Subcutaneous abdominal adipose tissue (tissue), 5 donors: ENCODE results near the gene HTR4.
"Not testable (repeated sequence)": the region's sequence is repeated elsewhere in the genome, so short reads cannot be mapped to it uniquely, and the experiment has no call there.

Experiments used
- H3K27ac ChIP-seq: one replicate; pipeline ENCODE4 v1.7.0; 2013; ENCODE audit warnings: low read depth, mild to moderate bottlenecking, inconsistent platforms, low read length, moderate library complexity
- H3K27me3 ChIP-seq, 5 donors: one replicate each; pipeline ENCODE4 v1.7.0; 2013; ENCODE audit warnings: low read length in 5 of 5, inconsistent platforms in 1 of 5; ENCODE audit not compliant: control insufficient read depth in 5 of 5, insufficient read depth in 4 of 5
- H3K36me3 ChIP-seq, 5 donors: one replicate each; pipeline ENCODE4 v1.7.0; 2013; ENCODE audit warnings: low read length in 5 of 5; ENCODE audit not compliant: control insufficient read depth in 5 of 5, insufficient read depth in 5 of 5
- H3K4me1 ChIP-seq, 5 donors: one replicate each; pipeline ENCODE4 v1.7.0; 2013; ENCODE audit warnings: low read length in 5 of 5, mild to moderate bottlenecking in 3 of 5, moderate library complexity in 1 of 5; ENCODE audit not compliant: control insufficient read depth in 5 of 5, insufficient read depth in 5 of 5
- H3K4me3 ChIP-seq, 5 donors: one replicate each; pipeline ENCODE4 v1.7.0; 2013; ENCODE audit warnings: low read length in 5 of 5, low read depth in 1 of 5
- H3K9ac ChIP-seq, 5 donors: one replicate each; pipeline ENCODE4 v1.7.0; 2013; ENCODE audit warnings: low read length in 5 of 5, mild to moderate bottlenecking in 4 of 5, moderate library complexity in 3 of 5
- H3K9me3 ChIP-seq, 5 donors: one replicate each; pipeline ENCODE4 v1.7.0; 2013; ENCODE audit warnings: low read length in 5 of 5; ENCODE audit not compliant: control insufficient read depth in 5 of 5
- donor health status: healthy.
- donor health status: healthy.
- donor health status: healthy.
- donor health status: healthy.
- donor health status: healthy.

HTR4 gene

GRCh38 chr5:148687427-148687826 lies 33.1 kb upstream of the HTR4 start:
- no peak overlapping the region for H3K27ac ChIP-seq
- no peaks in the 10 kb centered on the region for H3K27me3 ChIP-seq
- no peaks in the 10 kb centered on the region for H3K4me1 ChIP-seq
- H3K4me3 ChIP-seq, result no peak overlapping the region
- peaks cover 0 to 14% (median 2%) of the 10 kb centered on the region in 5 donors for H3K9me3 ChIP-seq
- no peaks in the 10 kb centered on the region for H3K36me3 ChIP-seq
- no peak overlapping the region for H3K9ac ChIP-seq

- Histone ChIP-seq H3K9me3 (peaks cover 0 to 14% (median 2%) of the 10 kb centered on the region in 5 donors), H3K27ac (no peak overlapping the region), H3K36me3 (no peaks in the 10 kb centered on the region), H3K4me3 (no peak overlapping the region), H3K4me1 (no peaks in the 10 kb centered on the region), H3K27me3 (no peaks in the 10 kb centered on the region), H3K9ac (no peak overlapping the region)
Measured at GRCh38 chr5:148686660-148687059, 32.3 kb upstream of the HTR4 start.

GRCh38 chr5:148685520-148686134 lies 31.3 kb upstream of the HTR4 start:
- Histone ChIP-seq H3K27ac (no peak overlapping the region), H3K4me3 (no peak overlapping the region), H3K9me3 (peaks cover 0 to 10% (median 2%) of the 10 kb centered on the region in 5 donors), H3K36me3 (no peaks in the 10 kb centered on the region), H3K9ac (no peak overlapping the region), H3K27me3 (no peaks in the 10 kb centered on the region), H3K4me1 (no peaks in the 10 kb centered on the region)

- peaks cover 0 to 10% (median 2%) of the 10 kb centered on the region in 5 donors for H3K9me3 ChIP-seq
- H3K27ac ChIP-seq, result no peak overlapping the region
- H3K27me3 ChIP-seq, result no peaks in the 10 kb centered on the region
- H3K36me3 ChIP-seq, result no peaks in the 10 kb centered on the region
- no peaks in the 10 kb centered on the region for H3K4me1 ChIP-seq
- H3K4me3 ChIP-seq, result no peak overlapping the region
- H3K9ac ChIP-seq, result no peak overlapping the region
Measured at GRCh38 chr5:148684528-148684927, 30.2 kb upstream of the HTR4 start.

- H3K9me3 ChIP-seq, result peaks cover 0 to 6% (median 2%) of the 10 kb centered on the region in 5 donors
- no peaks in the 10 kb centered on the region for H3K36me3 ChIP-seq
- no peaks in the 10 kb centered on the region for H3K27me3 ChIP-seq
- no peak overlapping the region for H3K9ac ChIP-seq
- no peak overlapping the region for H3K27ac ChIP-seq
- no peak overlapping the region for H3K4me3 ChIP-seq
- no peaks in the 10 kb centered on the region for H3K4me1 ChIP-seq
Measured at GRCh38 chr5:148683651-148684050, 29.3 kb upstream of the HTR4 start.

GRCh38 chr5:148682058-148683026 lies 28.0 kb upstream of the HTR4 start:
- Histone ChIP-seq H3K4me1 (no peaks in the 10 kb centered on the region), H3K4me3 (no peak overlapping the region), H3K27ac (no peak overlapping the region), H3K27me3 (peaks cover 0 to 2% (median 0%) of the 10 kb centered on the region in 5 donors), H3K9ac (no peak overlapping the region), H3K36me3 (no peaks in the 10 kb centered on the region), H3K9me3 (no peaks in the 10 kb centered on the region)

- Histone ChIP-seq H3K27me3 (peaks cover 0 to 2% (median 0%) of the 10 kb centered on the region in 5 donors), H3K4me3 (no peak overlapping the region), H3K9me3 (no peaks in the 10 kb centered on the region), H3K4me1 (no peaks in the 10 kb centered on the region), H3K9ac (no peak overlapping the region), H3K27ac (no peak overlapping the region), H3K36me3 (no peaks in the 10 kb centered on the region)
Measured at GRCh38 chr5:148681157-148682057, 27.1 kb upstream of the HTR4 start.

GRCh38 chr5:148673704-148674103 lies 19.4 kb upstream of the HTR4 start:
- H3K9me3 ChIP-seq, H3K27ac ChIP-seq, H3K27me3 ChIP-seq, H3K4me1 ChIP-seq, H3K36me3 ChIP-seq, H3K9ac ChIP-seq, H3K4me3 ChIP-seq: not testable (repeated sequence)

- Histone ChIP-seq H3K36me3 (no peaks in the 10 kb centered on the region), H3K9me3 (no peaks in the 10 kb centered on the region), H3K27me3 (no peaks in the 10 kb centered on the region), H3K4me3 (no peak overlapping the region), H3K27ac (no peak overlapping the region), H3K9ac (no peak overlapping the region), H3K4me1 (no peaks in the 10 kb centered on the region)
Measured at GRCh38 chr5:148666353-148666752, 12.0 kb upstream of the HTR4 start.
